Uterus (tissue), 4 donors: Measurements from ENCODE around the gene S100A11. TPM values are rescaled to one million over a fixed set of nuclear protein-coding genes. Genes with fewer than 3 reads are reported as not detected.

Experiments used
- DNase-seq, 2 donors: peaks; one replicate each; pipeline ENCODE4 v3.0.0-alpha.2; 2019 to 2020
- H3K27ac ChIP-seq, 2 donors: fragments of 200-600 bp; sonication (generic); 1 replicate in 1 of 2; 2 replicates in 1 of 2; pipeline ENCODE4 v1.5.1; 2016 to 2018
- H3K27me3 ChIP-seq, 2 donors: fragments of 200-600 bp; sonication (generic); one replicate each; pipeline ENCODE4 v1.5.1; 2018 to 2019; ENCODE audit warnings: control low read depth in 1 of 2
- H3K36me3 ChIP-seq, 2 donors: fragments of 200-600 bp; sonication (generic); one replicate each; pipeline ENCODE4 v1.5.1; 2019; ENCODE audit warnings: control low read depth in 1 of 2
- H3K4me1 ChIP-seq, 2 donors: fragments of 200-600 bp; sonication (generic); one replicate each; pipeline ENCODE4 v1.5.1; 2018 to 2019; ENCODE audit warnings: control low read depth in 1 of 2
- H3K4me3 ChIP-seq, 2 donors: fragments of 200-600 bp; sonication (generic); 1 replicate in 1 of 2; 2 replicates in 1 of 2; pipeline ENCODE4 v1.5.1; 2018 to 2019; ENCODE audit warnings: mild to moderate bottlenecking in 1 of 2
- H3K9me3 ChIP-seq, 2 donors: fragments of 200-600 bp; sonication (generic); one replicate each; pipeline ENCODE4 v1.5.1; 2019; ENCODE audit warnings: control low read depth in 1 of 2
- CTCF ChIP-seq, 4 experiments: fragments of 200-600 bp in 2 of 4; fragments of 450-650 bp in 2 of 4; sonication (generic) in 2 of 4; IDR thresholded peaks; one replicate each; pipeline ENCODE4 v1.5.1; 2016 to 2019; ENCODE audit warnings: antibody characterized with exemption in 4 of 4, mild to moderate bottlenecking in 2 of 4, moderate library complexity in 1 of 4
- POLR2A ChIP-seq, 2 donors: fragments of 450-650 bp; IDR thresholded peaks; one replicate each; pipeline ENCODE4 v1.6.1; 2016; ENCODE audit warnings: antibody characterized with exemption in 2 of 2, mild to moderate bottlenecking in 1 of 2, moderate library complexity in 1 of 2
- intact Hi-C: fragments of 100-400 bp; cut with DNase I; formaldehyde crosslinking; loops from one replicate; pipeline ENCODE4 v1.15.1; 2023; ENCODE audit warnings: low total_unique reads
- total RNA-seq, 4 donors: library from RNA; depleted of rRNA in 3 of 4; stranded (reverse); fragments of >200 nt in 3 of 4; gene quantifications; one replicate each; pipeline versions ENCODE4 v1.1.0 to v1.2.4, GENCODE V29; 2014 to 2023
- donor health status: DM: yes; HTN: yes; CAD: no.

The S100A11 gene
- total RNA-seq, 4 donors from 2014 or later, result 14.9 to 321 (median 146) TPM

- no peaks in the 10 kb centered on the region for H3K9me3 ChIP-seq
- no peaks in the 10 kb centered on the region for H3K4me1 ChIP-seq
- H3K36me3 ChIP-seq, result no peaks in the 10 kb centered on the region
- H3K27me3 ChIP-seq, result no peaks in the 10 kb centered on the region
- intact Hi-C loops, result no loop called here
- DNase-seq, result no peak
- TF ChIP-seq POLR2A (IDR thresholded peaks at IDR 0.05) (no peak), CTCF (IDR thresholded peaks at IDR 0.05) (no peak)
- H3K4me3 ChIP-seq, result no peak overlapping the region
- H3K27ac ChIP-seq, result no peak overlapping the region
These were observed 35.7 kb downstream of the S100A11 start for GRCh38 chr1:152000964-152001630.

- no peaks in the 10 kb centered on the region for H3K4me1 ChIP-seq
- no peak overlapping the region for H3K4me3 ChIP-seq
- no peak for DNase-seq
- no peaks in the 10 kb centered on the region for H3K27me3 ChIP-seq
- no peaks in the 10 kb centered on the region for H3K9me3 ChIP-seq
- intact Hi-C loops, result loop anchor here (5.0 kb wide), 1 partner anchor 61 kb away; no protein-coding TSS in a partner anchor
- TF ChIP-seq CTCF (IDR thresholded peaks at IDR 0.05) (no peak), POLR2A (IDR thresholded peaks at IDR 0.05) (no peak)
- no peaks in the 10 kb centered on the region for H3K36me3 ChIP-seq
- H3K27ac ChIP-seq, result no peak overlapping the region
These were observed 38.0 kb downstream of the S100A11 start for GRCh38 chr1:151998611-151999362.

DNA sequence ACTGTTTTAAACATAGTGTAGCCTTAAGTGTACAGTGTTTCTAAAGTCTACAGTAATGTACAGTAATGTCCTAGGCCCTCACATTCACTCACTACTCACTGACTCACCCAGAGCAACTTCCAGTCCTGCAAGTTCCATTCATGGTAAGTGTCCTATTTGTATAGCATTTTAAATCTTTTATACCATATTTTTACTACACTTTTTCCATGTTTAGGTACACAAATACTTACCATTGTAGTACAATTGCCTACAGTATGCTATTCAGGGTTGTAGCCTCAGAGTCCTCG is 39.6 kb downstream of the S100A11 start:
- TF ChIP-seq CTCF (IDR thresholded peaks at IDR 0.05) (no peak), POLR2A (IDR thresholded peaks at IDR 0.05) (no peak)
- no peak overlapping the region for H3K4me3 ChIP-seq
- no peaks in the 10 kb centered on the region for H3K9me3 ChIP-seq
- DNase-seq, result no peak
- peaks cover 0 to 11% of the 10 kb centered on the region in 2 donors for H3K4me1 ChIP-seq
- H3K36me3 ChIP-seq, result no peaks in the 10 kb centered on the region
- H3K27ac ChIP-seq, result no peak overlapping the region
- intact Hi-C loops, result loop anchor here (5.0 kb wide), 1 partner anchor 60 kb away; no protein-coding TSS in a partner anchor
- no peaks in the 10 kb centered on the region for H3K27me3 ChIP-seq

DNA sequence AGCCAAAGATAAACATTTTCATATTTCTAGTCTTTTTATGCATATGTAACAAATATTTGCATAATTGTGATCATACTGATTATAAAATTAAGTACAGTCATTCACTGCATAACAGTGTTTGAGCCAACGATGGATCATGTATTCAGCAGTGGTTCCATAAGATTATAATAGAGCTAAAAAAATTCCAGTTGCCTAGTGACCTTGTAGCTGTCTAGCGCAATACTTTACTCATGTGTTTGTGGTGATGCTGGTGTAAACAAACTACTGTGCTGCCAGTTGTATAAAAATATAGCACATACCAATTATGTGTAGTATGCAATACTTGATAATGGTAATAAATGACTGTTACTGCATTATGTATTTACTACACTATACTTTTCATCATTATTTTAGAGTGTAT is 41.0 kb downstream of the S100A11 start:
- Histone ChIP-seq H3K27me3 (no peaks in the 10 kb centered on the region), H3K9me3 (no peaks in the 10 kb centered on the region), H3K4me1 (peaks cover 0 to 11% of the 10 kb centered on the region in 2 donors), H3K36me3 (no peaks in the 10 kb centered on the region), H3K27ac (no peak overlapping the region), H3K4me3 (no peak overlapping the region)
- DNase-seq, result no peak
- TF ChIP-seq CTCF (IDR thresholded peaks at IDR 0.05) (no peak), POLR2A (IDR thresholded peaks at IDR 0.05) (no peak)
- intact Hi-C loops, result loop anchor here (5.0 kb wide), 1 partner anchor 58 kb away; no protein-coding TSS in a partner anchor

DNA sequence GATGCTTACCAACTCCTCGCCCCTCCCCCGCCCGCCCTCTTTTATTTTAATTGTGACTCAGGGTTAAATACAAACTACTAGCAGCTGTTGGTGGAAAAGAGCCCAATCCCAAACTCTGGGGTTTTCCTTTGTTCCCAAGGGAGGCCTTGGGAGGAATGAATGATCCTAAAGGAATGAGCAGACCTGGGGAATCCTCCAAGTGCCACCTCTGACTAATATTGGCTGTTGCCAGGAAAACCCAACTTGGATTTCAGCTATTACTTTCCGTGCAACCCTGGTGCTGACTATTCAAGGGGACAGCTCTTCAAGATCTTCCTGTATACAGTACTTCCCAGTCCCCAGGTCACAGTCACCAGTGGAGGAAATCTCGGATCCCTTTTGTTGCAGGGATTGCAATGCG is 41.8 kb downstream of the S100A11 start:
- Histone ChIP-seq H3K27ac (no peak overlapping the region), H3K36me3 (no peaks in the 10 kb centered on the region), H3K4me1 (peaks cover 0 to 11% of the 10 kb centered on the region in 2 donors), H3K9me3 (no peaks in the 10 kb centered on the region), H3K27me3 (no peaks in the 10 kb centered on the region), H3K4me3 (no peak overlapping the region)
- intact Hi-C loops, result loop anchor here (5.0 kb wide), 1 partner anchor 58 kb away; no protein-coding TSS in a partner anchor
- peak; percentile 26 to 27 for DNase-seq
- TF ChIP-seq CTCF (IDR thresholded peaks at IDR 0.05) (no peak), POLR2A (IDR thresholded peaks at IDR 0.05) (no peak)
